Umbilical cord (tissue), 2 donors: Measurements from ENCODE around the gene SPCS3. TPM values are rescaled to one million over a fixed set of nuclear protein-coding genes. Genes with fewer than 3 reads are reported as not detected.
"Not testable (repeated sequence)": the region's sequence is repeated elsewhere in the genome, so short reads cannot be mapped to it uniquely, and the experiment has no call there.

Experiments
- DNase-seq: peaks from one replicate; pipeline ENCODE4 v3.0.0-alpha.2; 2015; ENCODE audit warnings: low spot score
- total RNA-seq: library from RNA; depleted of rRNA; stranded (reverse); fragments of >200 nt; gene quantifications from one replicate; pipeline ENCODE4 v1.2.3, GENCODE V29; 2014; ENCODE audit warnings: low replicate concordance; ENCODE audit not compliant: insufficient read depth

SPCS3 gene
- total RNA-seq, 1 donor from 2014 or later = 123 TPM

DNA sequence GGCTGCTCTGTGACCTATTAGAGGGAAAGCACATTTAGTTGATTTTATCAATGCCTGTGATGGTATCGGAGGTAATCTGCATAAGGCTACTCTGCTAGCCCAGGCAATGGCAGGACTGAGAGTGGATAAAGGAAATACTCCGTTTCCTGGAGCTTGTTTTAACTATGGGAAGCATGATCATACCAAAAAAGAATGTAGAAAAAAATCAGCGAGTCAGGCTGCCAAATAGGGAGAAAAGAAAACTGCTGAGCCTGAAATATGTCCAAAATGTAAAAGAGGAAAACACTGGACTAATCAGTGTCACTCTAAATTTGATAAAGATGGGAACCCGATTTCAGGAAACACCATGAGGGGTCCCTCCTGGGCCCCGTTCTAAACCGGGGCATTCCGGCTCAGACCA lies 25.6 kb downstream of the SPCS3 start:
- not testable (repeated sequence) for DNase-seq

DNA sequence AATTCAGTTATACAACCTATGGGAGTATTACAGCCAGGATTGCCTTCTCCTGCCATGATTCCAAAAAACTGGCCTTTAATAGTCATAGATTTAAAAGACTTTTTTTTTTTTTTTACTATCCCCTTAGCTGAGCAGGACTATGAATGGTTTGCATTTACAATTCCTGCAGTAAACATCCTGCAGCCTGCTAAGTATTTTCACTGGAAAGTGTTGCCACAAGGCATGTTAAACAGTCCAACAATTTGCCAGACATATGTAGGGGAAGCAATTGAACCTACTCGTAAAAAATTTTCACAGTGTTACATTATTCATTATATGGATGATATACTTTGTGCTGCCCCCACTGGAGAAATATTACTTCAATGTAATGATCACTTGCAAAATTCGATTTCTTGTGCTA lies 27.1 kb downstream of the SPCS3 start:
- DNase-seq = not testable (repeated sequence)

DNA sequence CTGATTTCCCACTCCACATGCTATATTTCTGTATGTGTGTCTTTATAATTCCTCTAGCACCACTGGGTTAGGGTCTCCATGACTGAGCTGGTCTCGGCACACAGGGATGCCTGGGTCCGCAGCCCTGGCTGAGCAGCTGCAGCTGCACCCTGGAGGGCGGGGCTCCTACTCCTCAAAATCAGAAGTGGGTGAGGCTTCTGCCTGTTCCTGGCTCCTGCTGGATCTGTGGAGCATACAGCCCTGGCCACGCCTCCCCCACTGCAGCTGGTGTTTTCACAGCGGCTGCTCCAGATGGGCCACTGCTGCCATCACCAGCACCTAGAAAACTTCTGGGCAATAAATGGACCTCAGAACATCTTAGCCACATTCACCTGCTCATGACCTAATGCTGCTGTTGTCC lies 30.9 kb downstream of the SPCS3 start:
- no peak for DNase-seq

DNA sequence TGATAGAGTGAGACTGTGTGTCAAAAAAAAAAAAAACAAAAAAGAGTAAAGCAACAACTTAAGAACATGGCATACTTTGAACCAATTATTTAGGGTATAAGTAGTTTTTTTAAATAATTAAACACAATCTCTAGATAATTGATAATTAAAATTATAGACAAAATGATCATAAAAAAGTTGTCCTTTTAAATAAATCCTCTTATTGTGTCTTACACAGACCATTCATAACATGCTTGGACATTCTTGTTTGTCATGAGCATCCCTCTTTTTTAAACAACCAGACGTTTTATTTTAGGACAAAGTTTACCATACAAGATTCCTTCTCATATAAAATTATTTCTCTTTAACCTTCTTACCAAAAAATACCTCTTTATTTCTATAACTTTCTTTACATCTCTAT lies 35.1 kb downstream of the SPCS3 start:
- DNase-seq = no peak

DNA sequence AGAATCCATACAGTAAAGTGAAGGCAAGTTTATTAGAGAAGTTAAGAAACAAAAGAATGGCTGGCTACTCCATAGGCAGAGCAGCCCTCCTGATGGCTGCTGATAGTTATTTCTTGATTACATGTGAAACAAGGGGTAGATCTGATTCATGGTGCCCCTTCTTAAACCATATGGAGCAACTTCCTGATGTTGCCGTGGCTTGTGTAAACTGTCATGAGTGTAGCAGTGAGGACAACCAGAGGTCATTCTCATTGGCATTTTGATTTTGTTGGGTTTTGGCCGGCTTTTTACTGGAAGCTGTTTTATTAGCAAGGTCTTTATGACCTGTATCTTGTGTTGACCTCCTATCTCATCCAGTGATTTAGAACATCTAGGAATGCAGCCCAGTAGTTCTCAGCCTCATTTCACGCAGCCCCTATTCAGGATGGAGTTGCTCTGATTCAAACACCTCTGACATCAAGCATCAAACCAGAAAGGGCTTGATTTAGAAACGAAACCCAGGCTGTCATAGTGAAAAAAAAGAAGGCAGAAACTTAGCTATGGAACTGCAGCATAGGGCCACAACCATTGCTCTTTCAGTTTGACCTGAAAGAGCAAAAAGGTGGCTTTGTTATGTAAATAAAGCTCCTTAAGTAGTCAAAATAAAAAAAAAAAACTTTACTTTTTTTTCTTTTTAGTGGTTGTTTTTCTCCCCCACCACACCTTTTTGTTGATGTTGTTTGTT lies 37.8 kb downstream of the SPCS3 start:
- no peak for DNase-seq

DNA sequence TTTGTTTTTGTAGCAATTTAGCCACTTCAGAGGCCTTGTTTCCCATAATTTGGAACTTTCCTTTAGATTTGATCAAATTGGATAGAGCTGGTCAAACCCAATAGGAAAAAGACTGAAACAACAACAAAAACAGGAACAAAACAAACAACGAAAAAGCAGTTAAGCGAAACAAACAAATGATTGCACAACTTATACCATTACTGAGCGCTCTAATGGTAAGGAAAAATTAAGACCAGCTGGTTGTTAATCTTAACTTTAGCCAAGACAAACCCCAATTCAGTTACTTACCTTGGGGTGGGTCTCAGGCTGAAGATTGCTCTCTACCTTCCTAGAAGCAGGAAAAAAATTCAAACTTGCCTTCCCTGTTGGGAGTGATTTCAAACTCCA lies 38.3 kb downstream of the SPCS3 start:
- DNase-seq = no peak

DNA sequence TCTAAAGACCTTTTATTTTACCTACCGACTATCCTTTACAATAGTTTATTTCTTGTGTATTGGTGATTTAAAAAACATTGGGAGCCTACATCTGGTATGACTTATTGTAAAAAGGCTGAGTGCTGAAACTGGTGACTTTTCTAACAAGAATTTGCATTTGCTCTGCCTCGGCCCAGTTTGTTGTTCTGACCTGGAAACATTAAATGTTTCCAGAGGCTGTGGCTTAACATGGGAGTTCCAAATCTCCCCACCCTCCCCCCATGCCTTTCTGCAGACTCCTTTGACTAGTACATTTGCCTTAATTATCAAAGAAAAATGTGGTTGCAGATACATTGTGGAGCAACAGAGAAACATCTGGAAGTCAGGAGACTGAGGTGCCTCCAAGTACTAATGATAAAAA lies 39.8 kb downstream of the SPCS3 start:
- DNase-seq = no peak

DNA sequence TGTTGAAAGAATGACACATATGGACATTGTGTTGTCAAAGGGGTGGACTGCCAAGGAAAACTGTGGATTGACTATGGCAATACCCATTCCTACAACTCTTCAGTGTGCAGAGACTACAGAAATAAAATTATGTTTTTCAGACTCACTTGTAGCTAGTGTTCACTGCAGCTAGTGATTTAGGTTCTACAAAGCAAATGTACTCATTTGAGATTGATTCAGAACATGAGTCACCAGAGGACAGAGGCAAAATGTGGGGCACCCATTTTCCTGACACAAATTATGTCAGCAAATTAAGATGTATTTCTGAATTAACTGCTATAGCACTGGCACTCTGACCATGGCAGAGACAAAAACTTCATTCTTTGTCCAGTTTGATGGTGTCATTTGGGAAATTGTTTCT lies 40.7 kb downstream of the SPCS3 start:
- no peak for DNase-seq

DNA sequence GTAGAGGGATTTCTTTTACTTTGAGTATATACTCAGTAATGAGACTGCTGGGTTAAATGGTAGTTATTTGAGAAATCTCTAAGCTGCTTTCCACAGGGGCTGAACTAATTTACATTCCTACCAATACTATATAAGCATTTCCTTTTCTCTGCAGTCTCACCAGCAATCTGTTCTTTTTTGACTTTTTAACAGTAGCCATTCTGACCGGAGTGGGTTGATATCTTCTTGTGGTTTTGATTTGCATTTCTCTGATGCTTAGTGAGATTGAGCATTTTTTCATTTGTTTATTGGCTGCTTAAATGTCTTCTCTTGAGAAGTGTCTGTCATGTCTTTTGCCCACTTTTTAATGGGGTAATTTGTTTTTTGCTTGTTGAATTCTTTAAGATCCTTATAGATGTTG lies 43.3 kb downstream of the SPCS3 start:
- DNase-seq = no peak

DNA sequence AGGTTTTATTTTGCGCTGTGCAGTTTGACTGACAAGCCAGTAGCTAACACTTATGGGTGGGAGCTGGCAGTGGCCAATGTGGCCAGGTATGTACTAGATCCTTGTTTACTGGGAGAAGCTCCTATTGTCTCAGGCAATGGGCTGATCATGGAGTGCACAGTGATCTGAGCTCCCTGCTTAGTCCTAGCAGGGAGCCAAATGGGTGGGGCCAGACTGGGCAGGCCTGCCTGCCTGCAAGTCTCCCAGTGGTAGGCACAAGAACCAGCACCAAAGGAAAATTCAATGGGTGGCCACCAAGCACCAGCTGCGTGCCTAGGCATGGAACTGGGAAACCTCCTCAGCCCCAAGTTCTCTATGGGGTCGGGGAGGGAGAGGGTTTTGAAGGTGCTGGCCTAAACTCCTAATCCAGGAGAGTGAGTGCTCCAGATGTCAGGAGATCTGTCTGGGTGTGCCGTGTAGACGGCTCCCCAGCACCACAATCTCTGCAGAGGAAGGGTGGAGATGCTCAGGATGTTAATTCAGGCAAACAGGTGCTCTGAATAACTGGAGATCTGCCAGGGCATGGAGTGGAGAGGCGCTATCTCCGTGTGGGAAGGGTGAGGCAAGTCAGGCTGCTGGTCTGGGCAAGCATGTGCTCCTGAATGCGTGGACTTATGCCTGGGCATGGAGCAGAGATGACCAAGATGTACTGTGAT lies 48.2 kb downstream of the SPCS3 start:
- DNase-seq = no peak

DNA sequence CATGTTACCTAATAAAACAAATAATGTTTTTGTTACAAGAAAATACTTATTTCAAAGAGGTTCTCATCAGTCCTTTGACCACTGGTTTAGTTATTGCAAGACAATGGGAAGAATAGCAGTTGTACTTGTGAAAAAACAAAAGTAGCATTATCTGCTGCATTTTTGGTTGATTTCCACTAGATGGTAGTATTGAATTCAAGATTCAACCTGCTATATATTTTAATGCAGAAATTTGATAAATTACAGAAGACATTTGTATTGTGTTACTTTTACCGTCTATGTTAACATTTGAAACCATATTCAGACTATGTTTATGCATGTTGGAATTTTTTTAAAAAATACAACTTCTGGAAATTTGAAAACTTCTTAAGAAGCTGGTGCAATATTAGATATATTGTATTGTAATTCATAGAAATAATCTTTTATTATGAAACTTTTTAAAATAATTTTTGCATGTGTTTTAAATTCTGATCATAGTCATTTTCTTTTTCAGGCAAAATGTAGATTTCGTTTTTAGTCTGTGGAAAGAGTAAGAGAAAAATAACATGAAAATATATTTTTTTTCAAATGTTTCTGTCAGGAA lies 56.4 kb downstream of the SPCS3 start:
- peak; percentile 6 for DNase-seq

DNA sequence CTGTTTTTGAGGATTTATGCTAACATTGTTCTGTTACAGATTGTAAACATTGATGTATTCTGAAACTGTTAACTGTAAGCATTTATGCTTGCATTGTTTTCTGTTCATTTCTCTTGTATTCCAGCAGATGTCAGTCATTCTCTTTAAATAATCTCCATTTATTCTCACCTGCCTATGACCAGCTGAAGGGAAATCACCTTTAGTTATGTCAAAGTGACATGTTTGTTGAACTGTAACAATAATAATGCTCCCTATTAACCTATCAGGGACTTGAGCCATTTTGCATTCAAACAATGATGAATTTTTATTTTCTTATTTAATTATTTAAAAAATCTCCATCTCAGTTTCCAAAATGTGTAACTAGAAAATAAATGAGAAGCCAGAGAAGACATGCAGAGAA lies 58.0 kb downstream of the SPCS3 start:
- no peak for DNase-seq

DNA sequence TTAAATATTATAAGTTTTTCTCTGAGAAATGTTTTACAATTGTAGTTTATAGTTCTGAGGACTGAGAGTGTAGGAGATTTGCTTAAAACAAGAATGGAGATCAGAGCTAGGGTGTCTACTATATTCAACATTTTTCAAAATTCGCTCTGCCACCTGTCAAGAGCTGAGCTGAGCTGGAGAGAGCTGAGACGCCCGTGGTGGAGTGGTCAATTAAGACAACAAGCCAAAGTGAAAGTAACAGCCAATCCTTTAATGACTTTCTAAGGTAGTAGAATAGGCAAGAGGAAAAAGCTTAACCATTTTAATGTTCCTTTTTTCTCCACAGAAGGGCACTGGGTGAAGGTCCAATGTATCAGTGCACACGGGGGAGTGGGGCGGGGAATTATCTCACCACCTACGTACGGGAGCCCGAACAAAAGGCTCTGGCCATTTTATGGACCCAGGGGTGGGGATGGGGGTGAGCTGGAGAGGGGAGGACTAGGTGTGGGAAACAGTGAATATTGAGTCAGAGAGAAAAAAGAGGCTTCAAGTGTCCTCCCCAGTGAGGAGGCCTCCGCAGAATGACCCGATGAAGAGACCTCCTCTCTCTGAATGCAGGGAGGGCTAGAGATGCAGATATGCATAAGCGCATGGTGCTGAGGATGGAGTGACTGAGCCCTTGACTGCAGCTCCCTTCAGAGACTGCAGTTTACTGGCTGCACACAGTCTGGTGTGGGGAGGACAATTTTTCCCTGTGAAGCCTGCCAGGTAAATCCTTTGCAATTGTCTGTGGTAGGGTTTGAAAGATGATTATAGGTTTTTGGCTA lies 60.8 kb downstream of the SPCS3 start:
- no peak for DNase-seq

Other genes with a start within 250 kb of the SPCS3 start
- 0.72 TPM for gene SPATA4, start 124.4 kb upstream of the SPCS3 start, total RNA-seq
- gene ASB5, start 50.7 kb upstream of the SPCS3 start, total RNA-seq = 3.6 TPM